Nephron (organoid): ENCODE measurements around the gene ASIC2.

Experiments
- H3K27ac Mint-ChIP-seq, 3 experiments: 2 replicates each; pipeline ENCODE4 v1.8.0; 2020; ENCODE audit warnings: mixed read lengths in 3 of 3, mild to moderate bottlenecking in 2 of 3, moderate library complexity in 1 of 3
- H3K27me3 Mint-ChIP-seq: 2 replicates; pipeline ENCODE4 v1.8.0; 2021; ENCODE audit warnings: low read depth, mild to moderate bottlenecking, moderate library complexity, mixed read lengths
- H3K36me3 Mint-ChIP-seq: 2 replicates; pipeline ENCODE4 v1.8.0; 2020; ENCODE audit warnings: low read depth, mixed read lengths
- H3K4me1 Mint-ChIP-seq: 2 replicates; pipeline ENCODE4 v1.8.0; 2020; ENCODE audit warnings: mixed read lengths
- H3K4me3 Mint-ChIP-seq, 3 experiments: 2 replicates each; pipeline ENCODE4 v1.8.0; 2020; ENCODE audit warnings: mild to moderate bottlenecking in 3 of 3, mixed read lengths in 3 of 3, moderate library complexity in 2 of 3
- H3K9me3 Mint-ChIP-seq: 2 replicates; pipeline ENCODE4 v1.8.0; 2020; ENCODE audit warnings: mixed read lengths
- CTCF ChIP-seq, 3 experiments: fragments of 200-600 bp; sonication (generic); IDR thresholded peaks; one replicate each; pipeline ENCODE4 v1.5.0; 2021; ENCODE audit warnings: antibody characterized with exemption in 3 of 3; ENCODE audit not compliant: unreplicated experiment in 3 of 3

ASIC2 gene

GRCh38 chr17:32964541-32964940 is 328.6 kb downstream of the ASIC2 start:
- Mint-ChIP-seq H3K9me3 (peaks cover 7% of the 10 kb centered on the region), H3K27me3 (peaks cover 14% of the 10 kb centered on the region), H3K27ac (no peak overlapping the region), H3K36me3 (no peaks in the 10 kb centered on the region), H3K4me1 (peaks cover 6% of the 10 kb centered on the region), H3K4me3 (no peak overlapping the region)
- TF ChIP-seq CTCF (IDR thresholded peaks at IDR 0.05; ENCODE audit: unreplicated experiment in 3 of 3), result no peak
